ENCODE data around the gene SLC24A3. TPM values are rescaled to one million over a fixed set of nuclear protein-coding genes. Genes with fewer than 3 reads are reported as not detected.

Gene SLC24A3
- total RNA-seq, 1 experiment from 2014 or later = 0.04 TPM

DNA sequence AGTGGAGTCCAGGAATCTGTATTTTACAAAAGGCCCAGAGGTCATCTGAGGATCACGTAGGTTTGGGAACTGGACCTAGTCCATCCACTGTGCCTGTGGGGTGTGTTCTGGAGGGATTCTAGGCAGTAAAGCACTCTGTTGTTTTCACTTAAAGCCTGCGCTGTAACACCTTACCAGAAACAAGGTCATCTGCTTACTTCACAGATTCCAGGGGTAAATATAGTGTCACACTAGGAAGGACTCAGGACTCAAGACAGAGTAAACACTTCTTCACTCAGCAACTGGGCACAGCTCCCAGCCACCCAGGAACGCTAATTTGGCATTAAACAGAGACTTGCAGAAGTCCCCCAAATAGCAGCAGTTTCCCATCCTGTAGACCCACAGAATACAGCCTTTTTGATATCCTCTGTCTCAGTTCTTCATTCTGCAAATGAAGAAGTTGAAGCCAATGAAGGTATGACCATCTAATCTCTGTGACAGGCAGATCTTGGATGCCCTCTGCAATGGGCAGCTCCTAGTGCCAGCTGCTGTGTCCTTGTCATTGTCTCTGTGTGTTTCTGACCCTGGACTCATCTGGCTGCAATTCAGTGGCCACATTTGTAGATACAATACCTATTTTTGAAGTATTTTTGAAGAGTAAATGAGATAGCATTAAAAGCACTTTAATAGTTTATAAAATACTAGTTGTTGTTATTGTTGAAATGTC lies 129.1 kb downstream of the SLC24A3 start:
- DNase-seq (ENCODE audit: low spot score) = no peak

DNA sequence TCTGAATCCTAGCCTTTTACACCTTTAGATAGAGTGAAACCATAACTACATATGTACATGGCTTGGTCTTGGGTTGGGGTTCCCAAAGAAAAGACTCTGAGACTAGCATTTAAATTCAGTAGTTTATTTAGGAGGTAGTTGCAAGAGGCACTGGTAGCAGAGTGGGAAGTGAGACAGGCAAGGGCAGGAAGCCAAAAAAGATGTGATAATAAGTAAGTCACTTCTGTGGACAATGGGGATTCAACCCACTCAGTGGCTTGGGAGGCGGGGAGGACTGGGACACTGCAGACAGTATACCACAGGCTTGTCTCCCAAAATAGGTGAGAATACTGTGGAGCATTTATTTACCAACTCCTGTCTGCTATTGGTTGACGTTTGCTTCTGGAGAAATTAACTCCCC lies 131.9 kb downstream of the SLC24A3 start:
- DNase-seq (ENCODE audit: low spot score) = no peak

DNA sequence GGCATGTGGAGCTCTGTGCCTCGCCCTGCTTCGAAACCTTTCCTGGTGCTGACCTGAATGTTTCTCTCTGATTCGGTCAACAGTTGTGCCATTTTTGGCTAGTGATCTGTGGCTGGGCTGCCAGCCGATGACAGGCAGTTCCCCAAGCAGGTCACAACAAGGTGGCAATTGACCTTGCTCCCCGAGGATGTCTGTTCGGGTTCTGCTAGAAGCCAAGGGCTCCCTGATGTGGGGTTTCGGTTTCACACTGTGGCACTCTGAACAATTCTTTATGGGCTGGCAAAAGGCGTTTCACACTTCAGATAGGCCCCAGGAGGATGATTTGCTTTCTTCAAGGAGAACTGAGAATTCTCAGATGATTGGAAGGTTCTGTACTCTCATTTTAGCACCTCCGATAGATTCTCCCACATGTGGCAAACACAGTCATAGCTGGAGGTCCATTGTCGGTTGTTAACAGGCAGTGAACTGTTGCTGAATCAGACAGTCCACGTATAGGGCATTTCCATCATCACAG lies 135.6 kb downstream of the SLC24A3 start:
- no peak for DNase-seq (ENCODE audit: low spot score)

DNA sequence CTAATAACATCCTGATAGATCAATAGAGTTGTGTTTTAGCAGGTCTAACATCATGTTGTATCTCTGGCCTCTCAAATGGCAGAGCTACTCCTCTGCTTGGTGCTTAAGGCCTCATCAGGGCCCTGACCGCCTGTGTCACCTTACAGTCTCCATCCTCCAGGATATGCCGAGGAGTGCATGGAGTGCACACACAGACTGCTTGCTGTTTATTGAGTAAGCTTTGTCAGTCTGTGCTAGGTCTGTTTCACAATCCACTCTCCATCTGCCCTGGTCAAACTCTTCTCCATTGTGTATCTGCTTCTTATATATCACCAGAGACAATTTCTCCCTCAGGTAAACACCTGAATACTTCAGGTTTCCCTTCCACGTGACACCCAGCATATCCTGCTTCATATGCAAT lies 136.1 kb downstream of the SLC24A3 start:
- DNase-seq (ENCODE audit: low spot score) = no peak

DNA sequence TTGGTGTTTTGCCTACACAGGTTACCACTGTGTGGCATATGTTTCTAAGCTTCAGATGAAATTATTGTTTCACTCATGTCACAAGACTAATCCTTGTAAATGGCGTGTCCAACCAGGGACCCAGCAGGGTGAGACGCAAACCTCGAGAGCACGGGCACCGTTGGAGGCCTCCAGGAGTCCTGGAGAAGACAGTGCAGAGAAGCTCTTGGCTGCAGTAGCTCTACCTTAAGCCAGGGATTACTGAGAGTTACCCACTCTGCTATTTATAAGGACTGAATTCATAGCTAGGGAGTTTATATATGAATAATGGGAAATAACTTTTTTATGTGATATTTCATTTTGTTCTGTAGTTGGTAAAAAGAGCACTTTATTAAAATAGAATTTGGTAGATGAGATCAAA lies 137.4 kb downstream of the SLC24A3 start:
- no peak for DNase-seq (ENCODE audit: low spot score)

DNA sequence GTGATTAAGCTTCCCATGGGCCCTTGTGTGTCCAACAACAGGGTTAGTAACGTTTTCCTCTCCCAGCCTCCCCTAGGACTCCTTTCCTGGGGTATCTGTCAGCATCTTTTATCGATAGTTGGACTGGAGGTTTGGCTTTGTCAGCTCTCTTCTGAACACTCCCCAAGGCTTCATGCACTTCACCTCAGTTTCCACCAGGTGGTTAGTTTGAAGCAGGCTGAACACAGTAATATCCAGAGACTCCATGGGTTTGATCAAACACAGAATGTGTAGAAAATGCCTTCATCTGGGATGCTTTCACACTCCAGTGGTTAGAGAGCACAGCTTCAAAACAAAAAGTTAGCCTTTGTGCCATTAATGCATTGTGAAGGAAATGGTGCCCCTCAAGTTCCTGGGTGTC lies 139.1 kb downstream of the SLC24A3 start:
- no peak for DNase-seq (ENCODE audit: low spot score)

DNA sequence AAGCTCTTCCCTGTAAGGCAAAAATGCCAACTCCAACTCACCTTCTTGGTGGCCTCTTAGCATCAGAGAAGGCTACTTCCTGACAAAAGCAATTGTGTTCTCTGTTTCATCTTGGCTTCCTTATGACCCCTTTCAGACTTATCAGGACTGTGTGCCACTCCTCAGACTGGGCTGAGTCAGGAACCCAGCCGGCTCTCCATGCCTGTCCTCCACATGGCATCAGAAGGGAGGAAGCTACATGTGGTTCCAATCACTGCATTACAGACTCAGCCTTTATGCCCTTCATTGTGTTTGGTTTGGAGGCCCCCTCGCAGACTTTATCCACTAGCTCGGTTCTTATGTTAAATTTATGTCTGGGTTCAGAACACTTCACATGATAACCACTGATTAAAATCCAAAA lies 142.5 kb downstream of the SLC24A3 start:
- no peak for DNase-seq (ENCODE audit: low spot score)

DNA sequence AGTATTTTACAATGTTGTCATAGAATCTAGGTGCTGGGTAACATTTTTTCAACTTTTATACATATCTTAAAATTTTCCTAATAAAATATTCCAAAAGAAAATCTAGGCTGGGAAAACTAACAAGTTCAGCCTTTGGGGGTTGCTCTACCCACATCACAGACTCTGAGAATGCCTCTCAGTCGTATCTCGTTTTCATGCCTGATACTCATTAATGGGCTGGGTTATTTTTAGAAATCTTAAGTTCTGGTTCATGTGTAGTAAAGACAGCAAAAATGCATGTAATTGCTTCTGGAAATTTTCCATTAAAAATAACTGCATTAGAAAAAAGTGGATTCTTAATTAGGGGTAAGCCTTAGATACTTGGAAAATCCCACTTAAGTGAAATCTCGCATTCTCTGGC lies 149.3 kb downstream of the SLC24A3 start:
- no peak for DNase-seq (ENCODE audit: low spot score)

DNA sequence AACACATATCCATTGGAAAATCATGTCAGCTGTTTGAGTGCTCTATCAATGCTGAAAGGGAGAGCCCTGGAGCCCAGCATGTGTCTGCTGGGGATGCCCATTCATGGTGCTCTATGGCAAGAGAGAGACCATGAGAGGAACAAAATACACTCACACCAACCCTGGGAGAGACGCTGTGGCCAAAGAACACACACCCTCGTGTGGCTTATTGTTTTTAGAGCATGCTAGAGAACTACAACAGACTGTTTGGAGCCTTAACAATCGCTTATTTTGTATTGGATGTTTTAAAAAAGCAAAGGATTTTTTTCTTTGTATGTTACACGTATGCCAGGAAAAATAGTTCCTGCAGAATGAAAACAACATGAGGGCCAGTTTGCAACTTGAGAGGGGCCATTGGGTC lies 151.0 kb downstream of the SLC24A3 start:
- no peak for DNase-seq (ENCODE audit: low spot score)

DNA sequence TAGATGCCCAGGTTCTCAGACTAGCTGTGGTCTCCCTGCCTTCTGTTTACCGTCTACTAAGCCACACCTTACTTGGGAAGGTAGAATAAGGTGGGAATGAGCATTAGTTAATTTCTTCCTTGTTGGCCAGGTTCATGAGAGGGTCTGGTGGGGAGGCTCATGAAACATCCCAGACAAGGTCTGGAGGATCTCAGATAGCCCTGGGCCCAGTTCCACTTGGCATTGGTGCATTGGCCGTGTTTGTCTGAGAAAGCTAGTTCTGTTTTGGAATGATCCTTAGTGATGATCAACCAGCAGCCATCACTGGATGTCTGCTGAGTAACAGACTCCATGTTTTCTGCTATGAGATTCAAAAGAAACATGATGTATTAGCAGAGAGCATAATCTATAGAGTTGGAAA lies 155.1 kb downstream of the SLC24A3 start:
- DNase-seq (ENCODE audit: low spot score) = no peak

DNA sequence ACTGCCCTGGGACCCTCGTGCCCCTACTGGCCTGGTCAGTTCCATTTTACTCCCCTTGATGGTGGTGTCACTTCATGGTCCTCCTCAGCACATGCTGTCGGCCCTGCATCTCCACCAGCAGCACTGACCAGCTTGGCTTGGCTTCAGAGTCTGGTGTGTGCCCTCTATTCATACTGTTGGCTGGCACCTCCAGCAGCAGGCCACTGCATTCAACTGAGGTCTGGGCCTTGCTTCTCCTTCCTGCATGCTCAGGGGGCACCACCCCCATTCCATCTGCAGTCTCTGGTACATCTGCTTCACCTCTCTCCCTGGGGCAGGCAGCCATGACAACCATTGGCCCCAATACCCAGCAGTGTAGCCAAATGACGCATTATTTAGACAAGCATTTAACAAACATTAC lies 155.9 kb downstream of the SLC24A3 start:
- DNase-seq (ENCODE audit: low spot score) = no peak

DNA sequence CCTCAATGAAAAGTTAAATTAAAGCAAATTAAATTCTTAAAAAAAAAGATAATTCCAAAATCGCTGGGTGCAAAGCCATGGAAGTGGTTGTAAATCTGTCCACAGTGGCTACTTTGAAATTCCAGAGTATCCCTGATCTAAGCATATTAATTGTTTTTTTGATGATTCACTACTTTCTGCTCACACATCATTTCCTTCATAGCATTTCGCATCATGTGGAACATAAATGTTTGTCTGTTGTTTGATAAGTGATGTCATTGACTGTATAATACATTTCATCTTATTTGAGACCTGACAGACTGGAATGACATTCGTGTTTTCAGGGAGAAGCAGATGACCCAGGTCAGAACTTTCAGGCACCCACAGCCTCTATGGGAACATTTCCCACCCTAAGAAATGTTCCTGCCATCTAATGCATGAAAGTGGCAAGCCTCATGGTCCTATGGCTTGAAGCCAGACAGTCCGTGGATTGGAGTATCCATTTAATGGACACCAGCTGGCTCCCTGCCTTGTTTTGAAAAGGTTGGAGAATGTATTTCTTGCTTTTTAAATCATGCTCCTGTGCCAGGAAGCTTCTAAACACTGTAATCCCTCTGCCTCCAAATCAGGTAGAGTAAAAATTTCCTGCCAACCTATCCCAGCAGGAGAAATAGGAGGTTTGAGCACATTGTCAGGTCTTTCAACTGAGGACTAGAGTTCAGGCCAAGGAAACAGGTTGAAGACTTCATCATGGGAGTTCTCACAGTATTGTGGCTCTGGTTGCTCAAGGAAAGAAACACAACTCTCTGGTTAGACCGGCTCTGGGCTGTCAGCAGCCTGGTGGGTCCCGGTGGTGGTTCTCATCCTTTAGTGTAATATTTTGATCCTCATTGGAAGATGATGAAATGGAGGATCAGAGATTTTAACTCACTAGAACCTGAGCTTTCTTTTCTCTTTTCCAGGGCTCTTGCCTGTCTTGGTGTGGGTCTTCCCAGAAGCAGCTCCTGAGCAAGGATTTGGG lies 157.9 kb downstream of the SLC24A3 start:
- no peak for DNase-seq (ENCODE audit: low spot score)

DNA sequence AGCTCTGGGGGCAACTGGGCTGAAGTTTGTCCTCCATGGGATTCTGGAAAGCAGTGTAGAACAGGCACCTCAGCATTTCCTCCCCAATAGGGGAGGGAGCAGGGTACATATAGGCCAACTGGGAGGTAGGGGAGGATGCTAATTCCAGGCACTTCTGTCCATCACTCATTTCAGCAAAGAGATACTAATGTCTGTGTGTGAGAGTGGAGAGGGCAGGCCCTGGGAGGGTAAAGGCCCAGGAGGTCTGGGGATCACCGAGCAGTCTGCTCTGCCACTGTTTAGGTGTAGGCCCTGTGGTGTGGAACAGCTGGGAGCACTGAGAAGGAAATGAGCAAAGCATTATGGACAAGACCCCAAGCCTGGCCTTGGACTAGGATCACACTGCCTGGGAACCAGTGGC lies 158.7 kb downstream of the SLC24A3 start:
- no peak for DNase-seq (ENCODE audit: low spot score)

DNA sequence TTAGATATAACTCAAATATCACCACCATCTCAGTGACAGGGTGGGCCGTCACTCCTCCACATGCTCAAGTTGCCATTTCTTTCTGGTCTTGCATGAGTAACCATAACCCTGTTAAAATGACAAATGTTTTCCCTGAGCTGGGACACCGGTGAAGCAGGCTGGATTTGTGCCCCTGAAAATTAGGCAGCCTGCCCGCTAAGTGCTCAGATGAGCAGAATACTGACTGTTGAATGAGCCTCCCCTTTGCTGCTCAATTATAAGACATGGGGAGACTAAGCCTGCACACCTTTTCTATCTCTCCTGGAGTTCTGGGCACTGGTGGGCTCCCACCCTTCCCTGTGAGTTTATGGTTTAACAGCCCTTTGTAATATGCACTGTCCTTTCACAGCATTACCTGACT lies 161.8 kb downstream of the SLC24A3 start:
- no peak for DNase-seq (ENCODE audit: low spot score)

DNA sequence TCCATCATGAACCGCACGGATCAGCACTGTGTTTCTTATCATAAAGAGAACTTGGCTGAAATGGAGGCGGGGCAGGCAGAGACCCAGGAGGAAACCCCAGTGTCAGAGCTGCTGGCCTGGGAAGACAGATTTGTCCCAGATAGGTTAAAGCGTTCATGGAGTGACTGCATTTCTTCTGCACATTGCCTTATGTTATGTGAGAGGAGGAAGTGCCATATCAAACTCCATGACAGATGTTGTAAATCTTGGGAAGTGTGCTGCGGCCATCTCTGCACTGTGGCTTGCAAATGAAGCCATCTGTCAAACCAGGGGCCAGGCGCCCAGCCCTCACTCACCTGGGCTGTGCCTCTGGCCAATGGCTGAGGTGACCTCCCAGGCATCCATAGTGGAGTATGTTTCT lies 163.0 kb downstream of the SLC24A3 start:
- DNase-seq (ENCODE audit: low spot score) = no peak

DNA sequence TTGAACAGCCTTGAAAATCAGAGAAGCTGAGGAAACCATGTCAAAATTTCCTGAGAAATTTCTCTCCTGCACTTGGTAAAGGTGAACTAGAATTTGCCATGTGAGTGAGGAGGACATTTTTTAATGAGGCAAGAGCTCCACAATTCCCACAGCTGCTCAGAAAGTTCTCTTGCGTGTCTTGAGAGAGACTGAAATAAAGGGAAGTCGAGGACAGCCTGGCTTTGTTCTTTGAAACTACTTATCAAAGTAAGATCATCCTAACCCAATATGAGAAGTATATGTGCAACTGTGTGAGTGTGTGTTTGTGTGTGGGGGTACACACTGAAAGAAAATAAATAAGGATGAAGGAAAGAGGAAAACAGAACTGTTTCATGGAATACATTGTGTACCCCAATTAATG lies 163.4 kb downstream of the SLC24A3 start:
- no peak for DNase-seq (ENCODE audit: low spot score)

DNA sequence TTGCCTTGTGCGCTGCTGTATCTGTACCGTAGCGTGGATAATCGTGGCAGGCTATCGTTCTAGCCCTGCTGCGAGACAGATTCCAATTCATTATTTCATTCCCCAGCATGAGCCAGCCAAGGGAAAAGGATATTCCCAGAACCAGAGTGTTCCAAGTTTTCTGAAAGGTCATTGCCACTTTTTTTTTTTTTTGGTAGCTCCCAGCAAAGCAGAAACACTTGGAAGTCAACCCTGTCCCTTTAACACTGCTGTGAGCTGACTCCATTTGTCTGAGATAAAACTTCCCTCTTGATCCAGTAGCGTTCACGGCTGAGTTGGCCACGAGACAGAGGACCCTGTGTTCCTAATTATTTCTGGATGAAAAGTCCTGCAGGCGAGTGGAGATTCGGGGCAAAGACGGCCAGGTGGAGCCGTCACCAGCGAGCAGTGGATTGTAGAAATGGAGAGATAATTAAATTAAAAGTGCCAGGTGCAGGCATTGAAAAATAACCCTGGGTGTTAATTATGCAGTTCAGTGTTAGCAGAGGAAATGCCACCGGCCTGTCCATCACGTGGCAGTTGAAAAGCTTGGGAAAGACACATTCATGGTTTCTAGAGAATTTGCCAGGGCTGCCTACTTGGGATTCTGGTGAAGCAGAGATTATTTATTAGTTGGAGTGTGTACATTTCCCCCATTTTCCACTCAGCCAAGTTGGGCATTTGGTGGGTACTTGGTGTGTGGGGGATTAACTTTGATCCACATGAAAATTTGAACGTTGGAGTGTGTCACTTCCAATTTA lies 164.2 kb downstream of the SLC24A3 start:
- no peak for DNase-seq (ENCODE audit: low spot score)

DNA sequence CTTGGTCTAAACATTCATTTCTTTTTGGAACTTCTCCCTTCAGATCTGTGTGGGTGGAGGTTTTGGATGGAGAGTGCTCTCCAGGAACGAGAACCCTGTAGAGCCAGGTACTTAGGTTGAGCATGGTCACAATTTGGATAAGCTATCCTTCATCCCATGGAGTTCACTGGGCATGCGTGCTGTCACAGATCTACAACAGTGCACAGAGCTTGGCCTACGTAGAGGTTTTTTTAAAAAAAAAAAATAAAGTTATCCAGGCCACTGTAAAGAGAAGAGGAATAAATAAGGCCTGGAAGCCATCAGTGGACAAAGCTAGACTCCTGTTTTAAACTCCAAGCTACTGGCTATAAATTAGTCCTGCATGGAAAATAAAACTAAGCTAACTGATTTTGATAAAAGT lies 165.6 kb downstream of the SLC24A3 start:
- no peak for DNase-seq (ENCODE audit: low spot score)

DNA sequence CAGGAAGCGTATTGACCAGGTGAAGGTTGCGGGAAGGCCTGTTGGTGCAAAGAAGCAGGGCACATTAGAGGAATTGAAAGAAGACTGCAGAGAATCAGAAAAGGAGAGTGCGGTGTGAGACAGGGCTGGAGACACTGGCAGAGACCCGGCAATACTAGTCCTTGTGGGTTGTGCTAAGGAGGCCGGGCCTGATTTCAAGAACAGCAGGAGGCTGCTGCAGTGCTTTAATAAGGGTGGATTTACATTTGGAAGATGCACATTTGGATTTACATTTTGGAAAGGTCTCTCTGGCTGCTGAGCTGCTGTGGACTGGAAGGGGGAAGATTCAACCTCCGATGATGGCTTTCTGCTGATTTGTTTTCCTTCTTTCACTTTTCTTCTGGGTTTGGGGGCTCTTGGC lies 167.8 kb downstream of the SLC24A3 start:
- no peak for DNase-seq (ENCODE audit: low spot score)

DNA sequence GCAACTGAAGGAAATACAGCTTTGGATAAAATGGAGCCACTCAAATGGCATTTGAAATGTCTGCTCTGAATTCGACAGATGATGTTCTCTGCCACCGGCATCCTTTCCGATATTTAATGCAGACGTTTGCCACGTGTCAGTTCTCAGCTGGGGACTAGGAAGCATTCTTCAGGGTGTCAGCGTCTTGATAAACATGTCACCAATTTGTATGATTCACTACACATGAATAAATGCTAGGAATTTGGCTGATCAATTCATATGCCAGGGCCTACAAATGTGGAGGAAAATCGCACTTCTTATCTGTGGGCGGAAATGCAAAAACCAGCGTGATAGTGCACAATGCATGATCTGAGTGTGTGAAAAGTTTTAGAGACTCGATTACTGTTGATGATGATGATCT lies 169.5 kb downstream of the SLC24A3 start:
- DNase-seq (ENCODE audit: low spot score) = no peak

DNA sequence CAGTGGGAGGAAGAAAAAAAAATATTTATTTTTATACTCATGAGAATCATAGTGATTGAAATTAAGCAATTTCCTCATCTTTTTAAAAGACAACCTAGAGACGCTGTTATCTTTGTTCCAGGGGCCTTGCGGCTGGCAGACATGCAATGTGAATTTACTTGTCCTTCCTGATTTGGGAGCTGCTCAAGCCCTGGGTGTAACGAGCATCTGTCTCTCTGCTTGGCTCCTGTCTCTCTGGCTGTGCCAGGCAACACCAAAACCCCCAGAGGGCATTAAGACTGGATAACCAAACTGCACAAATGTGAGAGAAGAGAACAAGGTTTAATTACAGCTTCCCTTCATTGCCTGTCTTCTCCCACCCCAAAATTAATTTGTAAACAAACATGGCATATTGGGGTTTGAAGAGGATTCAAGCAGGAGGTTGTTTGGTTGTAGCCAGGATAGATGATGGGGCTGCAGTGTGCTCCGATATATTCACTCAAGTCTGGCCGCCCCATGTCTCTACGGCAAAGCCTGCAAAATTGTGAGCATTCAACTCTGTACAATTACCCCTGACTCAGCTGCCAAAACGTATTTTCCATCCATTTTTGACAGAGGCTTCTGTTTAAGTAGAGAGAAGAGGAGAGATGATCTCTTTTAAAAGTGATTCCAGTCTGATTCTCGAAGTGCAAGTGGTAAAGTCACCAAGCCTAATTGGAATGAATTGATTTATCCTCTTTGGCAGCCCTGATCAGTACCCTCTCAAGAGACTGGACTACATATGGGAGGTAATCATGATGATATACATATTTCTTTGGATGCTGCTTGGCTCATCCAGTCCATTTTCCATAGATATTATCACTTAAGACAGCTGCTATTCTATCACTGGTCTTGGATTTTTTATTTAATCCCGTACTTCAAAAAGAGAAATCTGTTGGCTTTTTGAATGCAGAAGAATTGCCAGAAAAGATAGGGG lies 170.2 kb downstream of the SLC24A3 start:
- DNase-seq (ENCODE audit: low spot score) = no peak
